AG09309 (cell line): ENCODE results near the gene GNA15.

ENCODE experiments used
- DNase-seq: peaks from one replicate; pipeline ENCODE4 v3.0.0-alpha.2; 2010; ENCODE audit warnings: low read depth
- H3K4me3 ChIP-seq: 2 replicates; pipeline ENCODE4 v1.5.1; 2011; ENCODE audit warnings: mild to moderate bottlenecking, low read depth, low read length, moderate library complexity; ENCODE audit not compliant: control insufficient read depth
- TF ChIP-seq, protein P1 (sequence below): IDR thresholded peaks from 2 replicates; pipeline ENCODE4 v1.5.1; 2011; ENCODE audit warnings: mild to moderate bottlenecking, low read depth, low read length, inconsistent platforms; ENCODE audit not compliant: insufficient read depth, control insufficient read depth; ENCODE audit errors: missing control alignments

GNA15 gene

DNA sequence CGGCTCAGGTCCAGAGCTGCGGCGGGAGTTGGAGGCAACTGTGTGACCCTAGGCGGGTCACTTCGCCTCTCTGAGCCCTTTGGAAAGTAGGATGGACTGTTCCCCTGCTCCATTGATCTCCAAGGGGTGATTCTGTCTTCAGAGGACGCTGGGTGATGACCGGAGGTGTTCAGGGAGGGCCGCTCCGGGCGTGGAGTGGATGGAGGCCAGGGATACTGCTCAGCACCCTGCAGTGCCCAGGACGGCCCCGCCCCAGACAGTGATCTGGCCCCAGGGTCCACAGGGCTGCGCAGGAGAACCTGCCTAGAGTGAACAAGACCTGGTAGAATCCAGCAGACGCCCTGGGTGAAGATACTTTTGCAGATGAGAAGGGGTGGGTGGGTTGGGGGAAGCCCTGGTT lies 56.9 kb downstream of the GNA15 start:
- DNase-seq: no peak
- TF ChIP-seq, protein P1, sequence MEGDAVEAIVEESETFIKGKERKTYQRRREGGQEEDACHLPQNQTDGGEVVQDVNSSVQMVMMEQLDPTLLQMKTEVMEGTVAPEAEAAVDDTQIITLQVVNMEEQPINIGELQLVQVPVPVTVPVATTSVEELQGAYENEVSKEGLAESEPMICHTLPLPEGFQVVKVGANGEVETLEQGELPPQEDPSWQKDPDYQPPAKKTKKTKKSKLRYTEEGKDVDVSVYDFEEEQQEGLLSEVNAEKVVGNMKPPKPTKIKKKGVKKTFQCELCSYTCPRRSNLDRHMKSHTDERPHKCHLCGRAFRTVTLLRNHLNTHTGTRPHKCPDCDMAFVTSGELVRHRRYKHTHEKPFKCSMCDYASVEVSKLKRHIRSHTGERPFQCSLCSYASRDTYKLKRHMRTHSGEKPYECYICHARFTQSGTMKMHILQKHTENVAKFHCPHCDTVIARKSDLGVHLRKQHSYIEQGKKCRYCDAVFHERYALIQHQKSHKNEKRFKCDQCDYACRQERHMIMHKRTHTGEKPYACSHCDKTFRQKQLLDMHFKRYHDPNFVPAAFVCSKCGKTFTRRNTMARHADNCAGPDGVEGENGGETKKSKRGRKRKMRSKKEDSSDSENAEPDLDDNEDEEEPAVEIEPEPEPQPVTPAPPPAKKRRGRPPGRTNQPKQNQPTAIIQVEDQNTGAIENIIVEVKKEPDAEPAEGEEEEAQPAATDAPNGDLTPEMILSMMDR: no peak
- no peak overlapping the region for H3K4me3 ChIP-seq

GRCh38 chr19:3193256-3194105 lies 57.6 kb downstream of the GNA15 start:
- TF ChIP-seq, protein P1: no peak
- H3K4me3 ChIP-seq: no peak overlapping the region
- DNase-seq: no peak

DNA sequence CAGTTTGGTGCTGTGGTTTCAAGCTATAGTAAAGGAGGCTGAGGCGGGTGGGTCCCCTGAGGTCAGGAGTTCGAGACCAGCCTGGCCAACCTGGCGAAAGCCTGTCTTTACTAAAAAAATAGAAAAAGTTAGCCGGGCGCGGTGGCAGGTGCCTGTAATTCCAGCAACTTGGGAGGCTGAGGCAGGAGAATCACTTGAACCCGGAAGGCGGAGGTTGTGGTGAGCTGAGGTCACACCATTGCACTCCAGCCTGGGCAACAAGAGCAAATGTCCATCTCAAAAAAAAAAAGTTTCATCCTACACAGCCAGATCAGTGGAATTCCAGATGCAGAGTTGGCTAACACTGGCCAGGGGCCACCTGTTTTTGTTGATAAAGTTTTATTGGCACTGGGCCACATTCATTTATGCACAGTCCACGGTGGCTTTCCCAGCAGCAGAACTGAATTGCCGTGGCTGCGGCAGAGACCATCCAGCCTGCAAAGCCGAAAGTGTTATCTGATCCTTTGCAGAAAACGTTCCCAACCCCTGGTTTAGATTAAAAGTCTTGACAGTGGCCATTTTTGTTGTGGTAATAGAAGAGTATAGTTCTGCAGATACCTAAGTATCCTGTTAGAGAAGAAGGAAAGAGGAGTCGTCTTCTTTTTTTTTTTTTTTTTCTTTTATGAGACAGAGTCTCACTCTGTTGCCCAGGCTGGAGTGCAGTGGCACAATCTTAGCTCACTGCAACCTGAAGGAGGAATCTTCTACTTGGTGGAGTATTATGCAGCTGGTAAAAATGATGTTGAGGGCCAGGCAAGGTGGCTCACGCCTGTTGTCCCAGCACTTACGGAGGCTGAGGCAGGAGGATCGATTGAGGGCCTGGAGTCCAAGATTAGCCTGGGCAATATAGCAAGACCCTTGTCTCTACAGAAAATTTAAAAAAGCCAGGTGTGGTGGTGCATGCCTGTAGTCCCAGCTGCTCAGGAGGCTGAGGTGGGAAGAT lies 58.6 kb downstream of the GNA15 start:
- TF ChIP-seq, protein P1: no peak
- DNase-seq: no peak
- no peak overlapping the region for H3K4me3 ChIP-seq

DNA sequence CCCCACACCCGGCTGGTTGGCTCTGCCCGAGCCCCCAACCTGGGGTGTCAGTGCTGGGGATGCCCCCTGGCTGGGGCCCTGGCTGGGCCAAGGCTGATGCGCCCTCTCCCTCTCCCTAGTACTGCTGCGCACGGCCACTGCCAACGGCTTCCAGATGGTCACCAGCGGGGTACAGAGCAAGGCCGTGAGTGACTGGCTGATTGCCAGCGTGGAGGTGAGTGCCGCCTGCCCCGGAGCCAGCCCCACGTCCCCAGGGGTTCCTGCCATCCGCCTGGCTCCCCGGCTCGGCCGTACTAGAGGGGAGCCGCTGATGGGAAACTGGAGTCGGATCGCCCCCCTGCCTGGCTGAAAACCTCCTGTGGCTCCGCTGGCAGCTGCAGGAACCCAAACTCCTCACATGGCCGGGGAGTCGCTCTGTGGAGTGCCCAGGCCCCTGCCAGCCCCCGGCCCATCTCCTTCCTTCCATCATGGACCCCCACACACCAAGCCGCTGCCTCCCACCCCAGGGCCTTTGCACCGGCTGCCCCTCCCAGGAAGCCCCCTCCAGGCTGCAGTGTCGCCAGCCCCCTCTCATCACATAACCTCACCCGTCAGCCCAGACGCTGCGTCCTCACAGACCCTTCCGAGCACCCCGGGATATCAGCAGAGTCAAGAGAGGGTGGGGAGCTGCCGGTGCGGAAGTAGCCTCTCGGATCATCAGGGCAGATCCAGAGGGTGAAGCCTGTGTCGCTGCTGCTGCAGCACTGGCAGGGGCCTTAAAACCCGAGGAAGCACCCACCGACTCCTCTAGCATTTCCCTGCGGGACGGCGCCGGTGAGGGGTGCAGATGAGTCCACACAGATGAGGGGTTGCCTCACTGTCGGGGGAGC lies 60.5 kb downstream of the GNA15 start:
- TF ChIP-seq, protein P1: no peak
- no peak for DNase-seq
- H3K4me3 ChIP-seq: no peak overlapping the region

DNA sequence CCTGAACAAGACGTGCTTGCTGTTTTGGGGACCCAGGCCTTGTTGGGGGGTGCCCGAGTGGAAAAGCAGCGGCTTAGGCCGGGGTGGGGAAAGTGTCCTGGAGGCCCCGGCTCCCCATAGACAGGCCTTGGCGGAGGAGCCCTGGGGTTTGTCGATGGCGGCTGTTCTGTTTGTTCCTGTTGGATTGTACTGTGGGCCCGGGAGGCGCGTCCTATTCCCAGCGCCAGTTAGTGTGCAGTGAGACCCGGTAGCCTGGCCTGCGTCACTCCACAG lies 61.0 kb downstream of the GNA15 start:
- TF ChIP-seq, protein P1: no peak
- no peak for DNase-seq
- H3K4me3 ChIP-seq: no peak overlapping the region
